ENCODE results near the gene DLEU7. TPM values are rescaled to one million over a fixed set of nuclear protein-coding genes. Genes with fewer than 3 reads are reported as not detected.

Gene DLEU7
- total and polyA plus RNA-seq, 2 of the 8 experiments (the other 6 are each of a cell fraction or from before 2014, with no cell fraction given) = 4.9 to 5.2 TPM

- TF ChIP-seq CHD7 (IDR thresholded peaks at IDR 0.05; ENCODE audit: insufficient replicate concordance, low read length) = no peak
- no peak for TF ChIP-seq HDAC2 (IDR thresholded peaks at IDR 0.05; ENCODE audit: borderline replicate concordance in 1 of 2, low read depth in 2 of 2, low read length in 2 of 2)
- no peak for TF ChIP-seq ASH2L (IDR thresholded peaks at IDR 0.05; ENCODE audit: low read length)
- TF ChIP-seq SRF (IDR thresholded peaks at IDR 0.05; ENCODE audit: low read depth, low read length) = no peak
- TF ChIP-seq GABPA (IDR thresholded peaks at IDR 0.05; ENCODE audit: borderline replicate concordance, insufficient read depth, low read length) = no peak
- TF ChIP-seq RNF2 (IDR thresholded peaks at IDR 0.05; ENCODE audit: borderline replicate concordance, low read depth, low read length, missing control alignments, poor library complexity, severe bottlenecking) = no peak
- no peak for TF ChIP-seq EP300 (IDR thresholded peaks at IDR 0.05; ENCODE audit: borderline replicate concordance in 1 of 2, low read depth in 2 of 2, low read length in 2 of 2)
- TF ChIP-seq ZNF274 (IDR thresholded peaks at IDR 0.05; ENCODE audit: borderline replicate concordance, extremely low read depth, low read length) = no peak
- TF ChIP-seq SP1 (IDR thresholded peaks at IDR 0.05; ENCODE audit: low read depth, low read length) = no peak
- no peak for TF ChIP-seq CEBPB (IDR thresholded peaks at IDR 0.05; ENCODE audit: low read depth, low read length)
- no peak for TF ChIP-seq SP2 (IDR thresholded peaks at IDR 0.05; ENCODE audit: low read length)
- no peak for TF ChIP-seq POLR2A (IDR thresholded peaks at IDR 0.05; ENCODE audit: control extremely low read depth in 1 of 2, low read depth in 2 of 2, low read length in 2 of 2)
Measured at GRCh38 chr13:50829226-50829625, 14.3 kb downstream of the DLEU7 start (continued).

Data from H1 (cell line).